Small intestine (tissue), 7 donors: Measurements from ENCODE around the gene FGD5. TPM values are rescaled to one million over a fixed set of nuclear protein-coding genes. Genes with fewer than 3 reads are reported as not detected.

ENCODE experiments used
- DNase-seq, 2 donors: peaks; one replicate each; pipeline versions ENCODE4 v3.0.0 to v3.0.0-alpha.2; 2013
- FAIRE-seq: peaks from 2 replicates; lab custom pipeline; 2012; peaks lifted over from hg19 to GRCh38; lab: Jason Lieb, UNC
- H3K27ac ChIP-seq, 3 donors: one replicate each; pipeline ENCODE4 v1.5.1; 2013; ENCODE audit warnings: low read length in 2 of 3, mild to moderate bottlenecking in 2 of 3, control low read depth in 1 of 3, inconsistent platforms in 1 of 3, low read depth in 1 of 3, moderate library complexity in 1 of 3
- H3K27me3 ChIP-seq, 3 donors: one replicate each; pipeline ENCODE4 v1.6.1; 2013; ENCODE audit warnings: low read length in 3 of 3, inconsistent platforms in 1 of 3; ENCODE audit not compliant: control insufficient read depth in 3 of 3, insufficient read depth in 3 of 3
- H3K36me3 ChIP-seq, 3 donors: one replicate each; pipeline ENCODE4 v1.6.1; 2013; ENCODE audit warnings: low read length in 3 of 3, inconsistent platforms in 1 of 3, low read depth in 1 of 3, mild to moderate bottlenecking in 1 of 3, moderate library complexity in 1 of 3; ENCODE audit not compliant: control insufficient read depth in 3 of 3, insufficient read depth in 2 of 3
- H3K4me1 ChIP-seq, 3 donors: one replicate each; pipeline ENCODE4 v1.6.1; 2013; ENCODE audit warnings: low read length in 2 of 3, inconsistent platforms in 1 of 3, low read depth in 1 of 3, mild to moderate bottlenecking in 1 of 3, moderate library complexity in 1 of 3; ENCODE audit not compliant: control insufficient read depth in 3 of 3, insufficient read depth in 2 of 3
- H3K4me3 ChIP-seq, 3 donors: one replicate each; pipeline ENCODE4 v1.5.1; 2013; ENCODE audit warnings: low read length in 3 of 3, control low read depth in 1 of 3, inconsistent platforms in 1 of 3, low read depth in 1 of 3, mild to moderate bottlenecking in 1 of 3, moderate library complexity in 1 of 3
- H3K9me3 ChIP-seq, 2 donors: one replicate each; pipeline ENCODE4 v1.6.1; 2013; ENCODE audit warnings: low read depth in 1 of 2, low read length in 1 of 2; ENCODE audit not compliant: control insufficient read depth in 2 of 2, insufficient read depth in 1 of 2
- WGBS, 3 donors: extraction: QIAGEN DNeasy Blood & Tissue Kit; methylation state at CpG; one replicate each; pipeline ENCODE4 v1.1.7; 2013; 5-methylcytosine and 5-hydroxymethylcytosine counted together
- polyA plus RNA-seq, 4 donors: library from polyadenylated mRNA; stranded (reverse) in 3 of 4; unstranded in 1 of 4; fragments of 200-250 nt in 3 of 4; fragments of 120-200 nt in 1 of 4; gene quantifications; one replicate each; pipeline versions ENCODE4 v1.2.1 to v1.2.3, GENCODE V29; 2013
- donor health status: healthy with polysubstance abuse.
- donor health status: control.
- donor health status: control.
- donor health status: Bipolar disorder and iron deficiency.
- donor health status: healthy.

Gene FGD5
- polyA plus RNA-seq, 4 donors, result 3.1 to 16.1 (median 5.5) TPM

- DNase-seq (no peak), FAIRE-seq (no peak)
- 85 to 91% (median 87%) methylated on average over 21 of the region's 21 CpGs for WGBS, 3 donors
- Histone ChIP-seq H3K9me3 (no peaks in the 10 kb centered on the region), H3K36me3 (peaks cover 0 to 11% (median 0%) of the 10 kb centered on the region in 3 donors), H3K27me3 (no peaks in the 10 kb centered on the region), H3K4me3 (no peak overlapping the region), H3K4me1 (no peaks in the 10 kb centered on the region), H3K27ac (no peak overlapping the region)
Measured at GRCh38 chr3:14921811-14922705, 103.3 kb downstream of the FGD5 start.

- no peak overlapping the region for H3K27ac ChIP-seq
- no peak overlapping the region for H3K4me3 ChIP-seq
- no peaks in the 10 kb centered on the region for H3K27me3 ChIP-seq
- H3K9me3 ChIP-seq, result no peaks in the 10 kb centered on the region
- 90 to 94% (median 93%) methylated on average over 13 of the region's 13 CpGs for WGBS, 3 donors
- peaks cover 0 to 8% (median 0%) of the 10 kb centered on the region in 3 donors for H3K36me3 ChIP-seq
- DNase-seq, result no peak
- FAIRE-seq, result no peak
- H3K4me1 ChIP-seq, result no peaks in the 10 kb centered on the region
Measured at GRCh38 chr3:14922863-14923262, 104.1 kb downstream of the FGD5 start.

GRCh38 chr3:14923476-14923875 is 104.7 kb downstream of the FGD5 start:
- H3K4me1 ChIP-seq, result no peaks in the 10 kb centered on the region
- DNase-seq, result no peak
- 84 to 91% (median 85%) methylated on average over 6 of the region's 6 CpGs for WGBS, 3 donors
- no peaks in the 10 kb centered on the region for H3K27me3 ChIP-seq
- no peaks in the 10 kb centered on the region for H3K9me3 ChIP-seq
- H3K4me3 ChIP-seq, result no peak overlapping the region
- H3K27ac ChIP-seq, result no peak overlapping the region
- peaks cover 0 to 8% (median 0%) of the 10 kb centered on the region in 3 donors for H3K36me3 ChIP-seq
- no peak for FAIRE-seq

GRCh38 chr3:14925729-14926591 is 107.2 kb downstream of the FGD5 start:
- DNase-seq (peak; percentile 71 to 83), FAIRE-seq (no peak)
- Histone ChIP-seq H3K4me1 (no peaks in the 10 kb centered on the region), H3K27ac (no peak overlapping the region), H3K36me3 (peaks cover 0 to 4% (median 0%) of the 10 kb centered on the region in 3 donors), H3K9me3 (no peaks in the 10 kb centered on the region), H3K4me3 (no peak overlapping the region), H3K27me3 (no peaks in the 10 kb centered on the region)
- 65 to 70% (median 69%) methylated on average over 9 of the region's 9 CpGs for WGBS, 3 donors

GRCh38 chr3:14926592-14926991 is 107.8 kb downstream of the FGD5 start:
- peaks cover 0 to 4% (median 0%) of the 10 kb centered on the region in 3 donors for H3K36me3 ChIP-seq
- no peak overlapping the region for H3K4me3 ChIP-seq
- no peak for FAIRE-seq
- no peaks in the 10 kb centered on the region for H3K4me1 ChIP-seq
- H3K27me3 ChIP-seq, result no peaks in the 10 kb centered on the region
- DNase-seq, result no peak
- WGBS, 3 donors, result 77 to 91% (median 87%) methylated on average over 1 of the region's 1 CpG
- no peaks in the 10 kb centered on the region for H3K9me3 ChIP-seq
- no peak overlapping the region for H3K27ac ChIP-seq

- no peaks in the 10 kb centered on the region for H3K4me1 ChIP-seq
- H3K27ac ChIP-seq, result no peak overlapping the region
- no peak overlapping the region for H3K4me3 ChIP-seq
- no peaks in the 10 kb centered on the region for H3K27me3 ChIP-seq
- H3K36me3 ChIP-seq, result peaks cover 0 to 4% (median 0%) of the 10 kb centered on the region in 3 donors
- DNase-seq, result no peak
- 87 to 94% (median 88%) methylated on average over 5 of the region's 5 CpGs for WGBS, 3 donors
- FAIRE-seq, result no peak
- H3K9me3 ChIP-seq, result no peaks in the 10 kb centered on the region
Measured at GRCh38 chr3:14927308-14927707, 108.5 kb downstream of the FGD5 start.

GRCh38 chr3:14929310-14930074 is 110.7 kb downstream of the FGD5 start:
- WGBS, 3 donors, result 77 to 92% (median 86%) methylated on average over 2 of the region's 2 CpGs
- Histone ChIP-seq H3K4me3 (no peak overlapping the region), H3K4me1 (peaks cover 0 to 14% (median 0%) of the 10 kb centered on the region in 3 donors), H3K27ac (no peak overlapping the region), H3K9me3 (no peaks in the 10 kb centered on the region), H3K27me3 (no peaks in the 10 kb centered on the region), H3K36me3 (peaks cover 0 to 2% (median 2%) of the 10 kb centered on the region in 3 donors)
- FAIRE-seq, result no peak
- DNase-seq, result no peak
